SK-N-MC (cell line): Measurements from ENCODE around the gene EYA3.

ENCODE experiments used
- DNase-seq: peaks from one replicate; pipeline ENCODE4 v3.0.0-alpha.2; 2011; ENCODE audit warnings: low read depth, low spot score
- H3K27ac ChIP-seq: fragments of 200-600 bp; sonication (generic); 2 replicates; pipeline ENCODE4 v1.5.1; 2016; ENCODE audit warnings: mixed run types
- H3K36me3 ChIP-seq: fragments of 200-600 bp; sonication (generic); 2 replicates; pipeline ENCODE4 v1.6.1; 2017; ENCODE audit warnings: antibody characterized with exemption, low read length, mixed read lengths; ENCODE audit not compliant: insufficient read depth
- H3K4me3 ChIP-seq: fragments of 200-600 bp; sonication (generic); 2 replicates; pipeline ENCODE4 v1.5.1; 2016
- H3K9ac ChIP-seq: fragments of 200-600 bp; sonication (generic); 2 replicates; pipeline ENCODE4 v1.8.0; 2017; ENCODE audit warnings: mixed run types, mixed read lengths; ENCODE audit not compliant: insufficient read length
- H3K9me3 ChIP-seq: fragments of 200-600 bp; sonication (generic); 2 replicates; pipeline ENCODE4 v1.6.1; 2017; ENCODE audit warnings: low read depth, mild to moderate bottlenecking, antibody characterized with exemption, low read length, moderate library complexity, mixed read lengths
- EZH2 ChIP-seq: fragments of 200-600 bp; sonication (generic); IDR thresholded peaks from one replicate; pipeline ENCODE4 v1.6.1; 2017; ENCODE audit warnings: antibody characterized with exemption
- FOXP2 ChIP-seq: optimal IDR thresholded peaks from 2 replicates; pipeline ENCODE3; 2011; ENCODE audit warnings: mild to moderate bottlenecking, moderate library complexity; ENCODE audit not compliant: insufficient read depth; ENCODE audit errors: extremely low read length, control extremely low read depth
- POLR2AphosphoS5 ChIP-seq: IDR thresholded peaks from 2 replicates; pipeline ENCODE4 v1.6.1; 2012; ENCODE audit warnings: mild to moderate bottlenecking, low read depth, low read length, borderline replicate concordance

EYA3 gene

GRCh38 chr1:27967106-27967883 lies 121.1 kb downstream of the EYA3 start:
- DNase-seq = no peak
- Histone ChIP-seq H3K9ac (no peak overlapping the region), H3K9me3 (no peaks in the 10 kb centered on the region), H3K36me3 (no peaks in the 10 kb centered on the region; the same call in 1 of the 2 replicates), H3K27ac (no peak overlapping the region), H3K4me3 (no peak overlapping the region)
- no peak for TF ChIP-seq EZH2
- TF ChIP-seq POLR2AphosphoS5 = no peak
- no peak for TF ChIP-seq FOXP2

DNA sequence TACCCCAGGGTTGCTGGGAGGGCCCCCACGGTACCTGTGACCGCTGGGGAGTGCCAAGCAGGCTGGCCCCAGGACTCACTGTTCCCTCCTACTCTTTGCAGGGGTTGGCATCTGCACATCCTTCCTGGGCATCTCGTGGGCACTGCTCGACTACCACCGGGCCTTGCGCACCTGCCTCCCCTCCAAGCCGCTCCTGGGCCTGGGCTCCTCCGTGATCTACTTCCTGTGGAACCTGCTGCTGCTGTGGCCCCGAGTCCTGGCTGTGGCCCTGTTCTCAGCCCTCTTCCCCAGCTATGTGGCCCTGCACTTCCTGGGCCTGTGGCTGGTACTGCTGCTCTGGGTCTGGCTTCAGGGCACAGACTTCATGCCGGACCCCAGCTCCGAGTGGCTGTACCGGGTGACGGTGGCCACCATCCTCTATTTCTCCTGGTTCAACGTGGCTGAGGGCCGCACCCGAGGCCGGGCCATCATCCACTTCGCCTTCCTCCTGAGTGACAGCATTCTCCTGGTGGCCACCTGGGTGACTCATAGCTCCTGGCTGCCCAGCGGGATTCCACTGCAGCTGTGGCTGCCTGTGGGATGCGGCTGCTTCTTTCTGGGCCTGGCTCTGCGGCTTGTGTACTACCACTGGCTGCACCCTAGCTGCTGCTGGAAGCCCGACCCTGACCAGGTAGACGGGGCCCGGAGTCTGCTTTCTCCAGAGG lies 121.9 kb downstream of the EYA3 start:
- H3K9ac ChIP-seq = no peak overlapping the region
- no peak overlapping the region for H3K4me3 ChIP-seq
- H3K9me3 ChIP-seq = no peaks in the 10 kb centered on the region
- TF ChIP-seq EZH2 (no peak), POLR2AphosphoS5 (no peak), FOXP2 (no peak)
- DNase-seq = no peak
- H3K36me3 ChIP-seq = no peaks in the 10 kb centered on the region; the same call in 1 of the 2 replicates
- H3K27ac ChIP-seq = no peak overlapping the region

- no peaks in the 10 kb centered on the region for H3K9me3 ChIP-seq
- no peak overlapping the region for H3K27ac ChIP-seq
- no peak for DNase-seq
- H3K4me3 ChIP-seq = no peak overlapping the region
- no peak for TF ChIP-seq FOXP2
- no peak for TF ChIP-seq EZH2
- no peak for TF ChIP-seq POLR2AphosphoS5
- no peaks in the 10 kb centered on the region; the same call in 1 of the 2 replicates for H3K36me3 ChIP-seq
- no peak overlapping the region for H3K9ac ChIP-seq
Measured at GRCh38 chr1:27963393-27963792, 125.0 kb downstream of the EYA3 start.

- TF ChIP-seq FOXP2 (no peak), POLR2AphosphoS5 (no peak), EZH2 (no peak)
- DNase-seq = no peak
- Histone ChIP-seq H3K9me3 (no peaks in the 10 kb centered on the region), H3K27ac (0 out of 2 replicates have a peak overlapping the region, but pooled peaks have one; percentile 8), H3K36me3 (no peaks in the 10 kb centered on the region), H3K9ac (no peak overlapping the region), H3K4me3 (no peak overlapping the region)
Measured at GRCh38 chr1:27961646-27962221, 126.7 kb downstream of the EYA3 start.

DNA sequence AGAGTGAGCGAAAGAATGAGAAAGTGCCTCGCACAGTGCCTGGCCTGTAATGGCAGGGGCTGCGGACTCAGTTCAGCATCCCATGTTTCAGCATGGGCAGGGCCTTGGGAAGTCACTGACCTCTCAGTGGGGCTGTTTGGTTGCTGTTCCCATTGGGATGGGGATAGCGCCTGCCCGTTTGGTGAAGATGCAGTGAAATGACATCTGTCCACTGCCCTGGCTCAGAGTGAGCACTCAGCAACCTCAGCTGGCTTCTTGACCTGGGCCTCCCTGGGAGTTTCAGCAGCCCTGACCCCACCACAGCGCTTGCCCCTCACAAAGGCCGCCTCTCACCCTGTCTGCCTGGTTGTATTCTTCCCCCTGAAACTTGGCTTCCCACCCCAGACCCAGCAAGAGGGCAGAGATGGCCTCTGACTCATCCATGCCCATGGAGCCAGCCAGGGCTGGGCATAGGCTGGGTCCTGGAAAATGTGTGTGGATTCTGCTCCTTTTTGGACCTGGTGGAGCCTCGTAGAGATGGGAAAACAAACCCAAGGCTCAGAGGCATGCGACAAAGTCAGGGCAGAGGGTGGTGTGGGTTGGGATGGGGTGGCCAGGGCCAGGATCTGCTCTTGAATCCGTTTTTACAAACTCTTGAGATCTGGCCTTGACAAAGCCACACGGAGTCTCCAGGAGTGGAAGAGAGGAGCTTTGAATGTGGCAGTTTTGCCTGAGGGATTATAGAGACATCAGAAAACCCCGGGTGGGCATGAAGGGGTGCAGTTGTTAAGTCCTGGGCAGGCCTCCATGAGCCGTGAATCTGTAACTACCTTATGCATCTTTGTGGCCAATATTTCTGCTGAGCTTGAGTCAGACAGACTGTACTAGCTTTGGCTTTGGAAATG lies 127.4 kb downstream of the EYA3 start:
- H3K4me3 ChIP-seq = no peak overlapping the region
- no peaks in the 10 kb centered on the region for H3K36me3 ChIP-seq
- no peak overlapping the region for H3K9ac ChIP-seq
- H3K9me3 ChIP-seq = no peaks in the 10 kb centered on the region
- no peak for DNase-seq
- H3K27ac ChIP-seq = 0 out of 2 replicates have a peak overlapping the region, but pooled peaks have one; percentile 8
- no peak for TF ChIP-seq EZH2
- no peak for TF ChIP-seq POLR2AphosphoS5
- no peak for TF ChIP-seq FOXP2

DNA sequence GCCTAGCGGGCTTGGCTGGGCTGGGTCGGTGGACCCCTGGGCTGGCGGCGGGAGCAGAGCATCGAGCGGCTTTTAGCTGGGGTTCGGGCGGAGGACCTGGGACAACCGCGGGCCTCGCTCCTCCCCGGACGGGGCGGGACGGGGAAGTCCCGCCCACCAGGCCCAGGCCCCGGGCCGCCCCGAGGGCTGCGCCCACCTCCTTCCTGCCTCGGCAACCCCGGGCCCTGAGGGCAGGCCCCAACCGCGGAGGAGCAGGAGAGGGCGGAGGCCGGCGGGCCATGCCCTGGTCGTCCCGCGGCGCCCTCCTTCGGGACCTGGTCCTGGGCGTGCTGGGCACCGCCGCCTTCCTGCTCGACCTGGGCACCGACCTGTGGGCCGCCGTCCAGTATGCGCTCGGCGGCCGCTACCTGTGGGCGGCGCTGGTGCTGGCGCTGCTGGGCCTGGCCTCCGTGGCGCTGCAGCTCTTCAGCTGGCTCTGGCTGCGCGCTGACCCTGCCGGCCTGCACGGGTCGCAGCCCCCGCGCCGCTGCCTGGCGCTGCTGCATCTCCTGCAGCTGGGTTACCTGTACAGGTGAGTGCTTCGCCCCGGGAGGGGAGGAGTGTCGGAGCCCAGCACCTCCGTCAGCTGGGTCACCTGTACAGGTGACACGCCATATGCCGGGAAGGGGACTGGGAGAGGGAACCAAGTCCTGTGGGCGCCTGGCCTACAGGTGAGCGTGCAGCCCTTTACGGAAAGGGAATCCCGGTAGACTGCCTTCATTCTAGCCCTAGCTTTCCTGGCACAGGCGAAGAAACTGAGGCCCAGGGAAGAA lies 128.4 kb downstream of the EYA3 start, which contains the start of gene XKR8:
Gene XKR8 (plus strand): TSS at position 182 of the 812 bp plus-strand sequence. CDS start 97 bp downstream, at position 279.
- TF ChIP-seq EZH2 = no peak
- peak; percentile 56; the same call in 1 of the 2 replicates for TF ChIP-seq POLR2AphosphoS5

DNA sequence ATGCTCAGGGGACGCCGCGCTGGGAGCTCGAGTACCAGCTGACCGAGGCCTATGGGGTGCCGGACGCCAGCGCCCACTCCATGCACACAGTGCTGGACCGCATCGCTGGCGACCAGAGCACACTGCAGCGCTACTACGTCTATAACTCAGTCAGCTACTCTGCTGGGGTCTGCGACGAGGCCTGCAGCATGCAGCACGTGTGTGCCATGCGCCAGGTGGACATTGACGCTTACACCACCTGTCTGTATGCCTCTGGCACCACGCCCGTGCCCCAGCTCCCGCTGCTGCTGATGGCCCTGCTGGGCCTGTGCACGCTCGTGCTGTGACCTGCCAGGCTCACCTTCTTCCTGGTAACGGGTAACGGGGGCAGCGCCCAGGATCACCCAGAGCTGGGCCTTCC lies 129.9 kb downstream of the EYA3 start:
- DNase-seq = no peak
- no peak overlapping the region for H3K27ac ChIP-seq
- H3K4me3 ChIP-seq = no peak overlapping the region
- H3K36me3 ChIP-seq = no peaks in the 10 kb centered on the region
- no peak for TF ChIP-seq FOXP2
- no peak for TF ChIP-seq EZH2
- TF ChIP-seq POLR2AphosphoS5 = no peak
- no peak overlapping the region for H3K9ac ChIP-seq
- H3K9me3 ChIP-seq = no peaks in the 10 kb centered on the region

More for the DNA sequence above, 128.4 kb downstream of the EYA3 start, which contains the start of gene XKR8:
- Histone ChIP-seq H3K4me3 (peak within 1 kb of the TSS; percentile 69), H3K27ac (no peak within 1 kb of the TSS), H3K9me3 (no peaks in the 10 kb centered on the region), H3K36me3 (no peaks in the 10 kb centered on the region), H3K9ac (peak within 1 kb of the TSS; percentile 57)
- DNase-seq = no peak
